G401.6 (cell line): Measurements from ENCODE around the gene GNPDA1.
"Not testable (repeated sequence)": the region's sequence is repeated elsewhere in the genome, so short reads cannot be mapped to it uniquely, and the experiment has no call there.

Source experiments
- FAIRE-seq: peaks from 2 replicates; lab custom pipeline; 2012; peaks lifted over from hg19 to GRCh38; lab: Jason Lieb, UNC

GNPDA1 gene

DNA sequence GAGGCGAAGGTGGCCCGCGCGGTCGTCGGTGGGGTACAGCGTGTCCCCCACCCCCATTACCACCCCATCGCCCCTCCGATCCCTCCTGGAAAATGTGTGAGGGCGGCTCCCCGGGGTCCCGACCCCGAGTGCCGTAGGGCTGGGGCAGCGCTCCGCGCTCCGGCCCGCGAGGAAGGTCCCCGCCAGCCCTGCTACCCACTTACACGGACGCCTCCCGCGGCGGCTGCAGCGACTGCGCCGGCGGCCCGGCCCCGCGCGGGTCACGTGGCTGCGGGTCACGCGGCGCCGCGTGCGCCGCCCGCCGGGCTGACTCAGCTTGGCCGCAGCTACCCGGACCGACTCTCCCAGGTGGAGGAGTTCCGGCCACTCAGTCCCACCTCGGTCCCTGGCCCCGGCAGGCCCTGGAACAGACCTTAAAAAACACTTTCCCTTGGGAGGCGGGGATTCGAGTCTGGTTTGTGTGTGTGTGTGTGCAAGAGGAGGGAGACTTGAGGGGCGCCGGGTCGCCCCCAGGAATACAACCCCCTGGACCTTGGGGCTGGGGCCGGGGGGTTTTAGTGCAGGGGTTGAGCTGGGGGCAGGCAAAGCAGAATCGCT lies at the start of gene GNPDA1:
Gene GNPDA1 (minus strand): TSS at position 236 of the 597 bp plus-strand sequence. CDS start 992 bp downstream, outside the sequence.
- FAIRE-seq, result no peak

DNA sequence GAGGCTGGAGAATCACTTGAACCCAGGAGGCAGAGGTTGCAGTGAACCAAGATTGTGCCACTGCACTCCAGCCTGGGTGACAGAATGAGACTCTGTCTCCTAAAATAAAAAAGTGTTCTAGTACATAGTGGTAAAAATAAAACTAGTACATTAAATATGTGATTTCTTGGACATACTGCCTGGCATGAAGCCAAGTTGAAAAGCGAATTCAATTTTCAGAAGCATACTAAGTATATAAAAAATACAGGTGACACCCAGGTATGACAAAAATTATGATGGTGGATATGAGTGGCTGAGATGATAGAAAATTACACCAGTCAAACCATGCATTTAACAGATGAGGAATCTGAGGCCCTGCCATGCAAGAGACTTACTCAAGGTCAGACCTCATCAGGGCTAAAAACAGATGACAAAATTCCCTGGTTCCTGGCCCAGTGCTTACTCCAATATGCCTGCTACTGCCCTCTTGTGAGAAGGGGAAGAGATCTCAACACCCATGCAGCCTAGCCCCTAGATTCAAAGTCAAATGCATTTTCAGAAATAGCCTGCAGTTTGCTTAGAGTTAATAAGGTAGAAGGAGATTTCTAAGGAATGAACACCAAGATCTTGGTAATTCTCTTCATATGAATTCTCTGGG lies 46.6 kb upstream of the GNPDA1 start:
- FAIRE-seq, result no peak

DNA sequence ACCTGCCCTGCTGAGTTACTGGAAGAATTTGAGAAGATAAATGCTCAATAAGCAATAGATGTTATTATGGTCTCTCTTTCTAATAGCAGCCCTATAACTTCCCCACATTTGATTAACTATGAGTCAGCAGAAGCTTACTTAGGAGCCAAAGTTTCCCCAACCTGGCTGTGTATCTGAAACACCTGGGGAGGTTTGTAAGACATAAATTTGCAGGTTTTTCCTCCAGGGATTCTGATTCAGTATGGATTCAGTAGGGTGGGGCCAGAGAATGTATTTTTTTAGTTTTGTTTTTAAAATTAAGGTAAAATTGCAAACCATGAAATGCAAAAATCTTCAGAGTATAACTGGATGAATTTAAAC lies 44.9 kb upstream of the GNPDA1 start:
- FAIRE-seq, result no peak

DNA sequence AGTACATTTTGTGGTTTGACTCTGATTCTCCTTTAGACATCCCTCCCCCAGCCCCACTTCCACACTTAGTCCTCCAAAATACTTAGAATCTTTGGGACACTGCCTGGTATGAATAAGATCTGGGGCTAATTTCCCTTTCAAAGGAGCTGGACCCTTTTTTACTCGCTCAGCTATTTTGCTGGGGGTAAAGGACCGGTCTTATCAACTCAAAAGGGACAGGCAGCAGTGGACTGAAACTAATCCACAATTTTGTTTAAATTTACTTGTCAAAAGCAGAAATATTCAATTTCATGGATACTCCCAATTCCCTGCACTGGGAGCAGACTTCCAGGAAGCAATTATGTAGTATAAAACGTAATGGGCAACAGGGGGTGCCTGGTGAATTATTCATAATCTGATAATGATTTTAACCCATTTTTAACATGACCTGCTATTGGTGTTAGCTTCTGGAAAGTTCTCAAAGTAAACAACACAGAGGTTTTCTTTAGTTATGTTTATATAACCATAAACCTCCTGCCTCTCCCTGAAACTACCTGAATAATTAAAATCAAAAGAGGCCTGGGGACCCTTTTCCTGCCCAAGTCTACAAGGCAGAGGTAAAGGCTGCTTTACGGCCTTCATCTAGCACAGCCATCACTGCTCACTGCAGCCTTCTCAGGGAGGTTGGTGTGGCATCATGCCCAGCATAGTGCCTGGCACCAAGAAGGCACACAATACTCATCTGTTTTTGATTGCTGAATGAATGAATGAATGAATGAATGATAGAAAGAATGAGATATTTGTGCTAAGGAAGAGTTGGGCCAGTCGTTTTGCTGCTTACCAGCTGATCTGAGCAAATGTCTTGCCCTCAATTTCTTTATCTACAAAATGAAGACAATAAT lies 44.2 kb upstream of the GNPDA1 start:
- FAIRE-seq, result no peak

- FAIRE-seq, result no peak
Measured at GRCh38 chr5:142055301-142055700, 42.5 kb upstream of the GNPDA1 start.

DNA sequence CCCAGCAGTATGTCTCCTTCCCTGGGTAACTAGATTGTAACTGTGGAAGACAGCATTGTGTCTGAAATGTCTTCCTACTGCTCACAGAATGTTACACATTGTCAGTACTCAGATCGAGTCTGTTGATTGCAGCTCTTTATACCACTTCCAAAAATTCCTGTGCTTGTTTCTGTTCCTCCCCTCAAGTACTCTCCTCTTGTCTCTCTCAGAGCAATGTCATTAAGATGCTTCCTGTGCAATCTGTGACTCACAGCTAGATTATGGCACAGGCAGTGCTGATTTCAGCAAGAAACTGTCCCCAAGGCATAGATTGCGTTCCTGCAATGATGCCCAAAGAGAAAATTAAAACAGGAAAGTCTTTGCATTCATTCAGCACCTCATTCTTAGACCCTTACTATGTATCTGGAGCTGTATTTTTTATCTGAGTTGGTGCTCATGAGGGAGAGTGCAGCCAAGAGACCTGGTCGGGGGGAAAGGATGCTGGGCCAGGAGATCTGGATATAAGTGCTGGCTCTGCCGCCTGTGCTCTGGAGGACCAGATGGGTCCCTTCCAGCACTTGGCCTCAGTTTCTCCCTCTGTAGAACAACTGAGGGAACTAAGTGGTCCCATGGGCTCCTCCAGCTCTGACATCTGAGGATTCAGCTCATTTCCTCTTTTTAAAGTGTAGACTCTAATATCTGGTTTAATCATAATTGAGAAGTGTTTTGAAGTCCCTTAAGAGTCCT lies 40.8 kb upstream of the GNPDA1 start:
- no peak for FAIRE-seq

DNA sequence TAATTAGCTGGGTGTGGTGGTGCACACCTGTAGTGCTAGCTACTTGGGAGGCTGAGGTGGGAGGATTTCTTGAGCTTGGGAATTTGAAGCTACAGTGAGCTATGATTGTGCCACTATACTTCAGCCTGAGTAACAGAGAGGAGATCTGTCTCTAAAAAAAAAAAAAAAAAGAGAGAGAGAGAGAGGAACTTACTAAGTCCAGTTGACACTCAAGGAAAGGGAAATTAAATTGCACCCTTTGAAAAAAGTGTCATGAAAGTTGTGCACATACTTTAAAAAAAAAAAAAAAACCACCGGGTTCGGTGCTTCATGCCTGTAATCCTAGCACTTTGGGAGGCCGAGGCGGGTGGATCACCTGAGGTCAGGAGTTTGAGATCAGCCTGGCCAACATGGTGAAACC lies 39.2 kb upstream of the GNPDA1 start:
- FAIRE-seq, result not testable (repeated sequence)

GRCh38 chr5:142048272-142048671 lies 35.4 kb upstream of the GNPDA1 start:
- no peak for FAIRE-seq

DNA sequence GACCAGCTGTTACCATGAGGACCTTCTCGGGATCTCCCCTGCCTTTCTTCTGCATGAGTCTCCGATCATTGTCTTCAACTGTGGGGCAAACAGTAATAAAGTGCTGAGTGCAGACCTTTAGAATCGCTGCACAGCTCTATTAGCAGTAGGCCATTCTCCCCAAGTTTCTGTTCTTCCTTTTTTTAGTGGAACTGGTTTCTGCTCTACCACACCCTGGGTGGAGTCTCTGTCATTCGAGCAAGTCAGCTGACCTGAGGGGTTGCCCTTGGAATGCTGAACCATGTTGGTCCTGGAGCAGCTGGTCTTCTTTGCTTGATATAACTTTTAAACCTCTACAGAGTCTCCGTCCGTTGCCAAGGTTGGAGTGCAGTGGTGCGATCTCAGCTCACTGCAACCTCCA lies 33.4 kb upstream of the GNPDA1 start:
- no peak for FAIRE-seq

DNA sequence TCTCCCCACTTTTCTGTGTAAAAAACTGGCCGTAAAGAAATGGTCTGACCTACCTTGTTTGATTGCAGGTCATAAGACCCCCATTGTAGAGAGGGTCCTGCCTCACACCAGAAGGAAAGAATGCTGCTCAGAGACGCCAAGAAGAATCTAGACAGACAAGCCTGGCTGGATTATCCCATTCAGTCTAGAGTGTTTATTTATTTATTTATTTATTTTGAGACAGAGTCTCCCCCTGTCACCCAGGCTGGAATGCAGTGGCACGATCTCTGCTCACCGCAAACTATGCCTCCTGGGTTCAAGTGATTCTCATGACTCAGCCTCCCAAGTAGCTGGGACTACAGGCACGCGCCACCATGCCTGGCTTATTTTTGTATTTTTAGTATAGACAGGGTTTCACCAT lies 28.1 kb upstream of the GNPDA1 start:
- FAIRE-seq, result not testable (repeated sequence)

- no peak for FAIRE-seq
Measured at GRCh38 chr5:142040285-142040684, 27.5 kb upstream of the GNPDA1 start.

- FAIRE-seq, result no peak
Measured at GRCh38 chr5:142038735-142039134, 25.9 kb upstream of the GNPDA1 start.

DNA sequence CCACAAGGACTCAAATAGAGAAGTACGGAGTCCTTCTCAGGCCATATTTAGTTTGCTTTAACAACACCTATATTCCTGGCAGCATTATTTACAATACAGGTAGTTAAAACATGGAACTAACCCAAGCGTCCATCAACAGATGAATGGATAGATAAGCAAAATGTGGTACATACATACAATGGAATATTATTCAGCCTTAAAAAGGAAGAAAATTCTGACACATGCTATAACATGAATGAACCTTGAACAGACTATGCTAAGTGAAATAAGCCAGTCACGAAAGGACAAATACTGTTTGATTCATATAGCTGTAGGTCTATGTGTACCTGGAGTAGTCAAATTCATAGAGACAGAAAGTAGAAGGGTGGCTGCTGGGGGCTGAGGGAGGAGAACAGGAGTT lies 24.8 kb upstream of the GNPDA1 start:
- FAIRE-seq, result not testable (repeated sequence)

GRCh38 chr5:142036918-142037317 lies 24.1 kb upstream of the GNPDA1 start:
- no peak for FAIRE-seq

GRCh38 chr5:142034994-142035393 lies 22.2 kb upstream of the GNPDA1 start:
- FAIRE-seq, result no peak

GRCh38 chr5:142033632-142034567 lies 21.1 kb upstream of the GNPDA1 start:
- not testable (repeated sequence) for FAIRE-seq

- no peak for FAIRE-seq
Measured at GRCh38 chr5:142032747-142033631, 20.2 kb upstream of the GNPDA1 start.

GRCh38 chr5:142032150-142032549 lies 19.3 kb upstream of the GNPDA1 start:
- no peak for FAIRE-seq

- FAIRE-seq, result no peak
Measured at GRCh38 chr5:142025637-142026036, 12.8 kb upstream of the GNPDA1 start.

DNA sequence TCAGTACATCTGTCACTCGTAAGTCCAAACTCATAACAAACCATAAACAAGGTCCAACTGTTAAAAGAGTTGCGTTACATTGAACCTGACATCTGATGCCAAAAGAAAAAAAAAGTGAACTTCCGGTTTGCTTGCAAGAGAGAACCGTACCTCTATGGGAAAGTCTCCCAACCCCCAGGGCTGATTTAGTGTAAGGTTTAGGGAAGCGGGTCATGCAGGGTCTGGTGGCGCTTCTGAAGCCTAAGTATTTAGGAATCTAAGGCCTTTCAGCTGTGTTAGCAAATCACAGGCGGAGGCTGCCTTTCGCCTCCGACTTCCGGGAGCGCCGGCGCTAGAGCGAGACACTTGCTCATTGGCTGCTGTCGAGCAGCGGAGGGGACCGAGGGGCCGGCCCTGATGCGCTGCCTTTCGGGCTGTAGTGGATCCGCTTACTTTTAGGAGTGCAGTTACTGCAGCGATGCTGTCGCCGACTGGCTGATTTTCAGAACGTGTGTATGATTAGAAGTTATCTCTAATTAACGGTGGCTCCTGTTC lies 12.0 kb upstream of the GNPDA1 start:
- FAIRE-seq, result peak; percentile 79
